GM19397 (cell line): ENCODE results near the gene ABHD5.
"Not testable (repeated sequence)": the region's sequence is repeated elsewhere in the genome, so short reads cannot be mapped to it uniquely, and the experiment has no call there.

Experiments
- ATAC-seq: cut with Tn5 transposase; IDR thresholded peaks from one replicate; pipeline ENCODE4 v1.9.1; 2021; ENCODE audit warnings: mild to moderate bottlenecking, moderate library complexity; ENCODE audit not compliant: unreplicated experiment

ABHD5 gene

DNA sequence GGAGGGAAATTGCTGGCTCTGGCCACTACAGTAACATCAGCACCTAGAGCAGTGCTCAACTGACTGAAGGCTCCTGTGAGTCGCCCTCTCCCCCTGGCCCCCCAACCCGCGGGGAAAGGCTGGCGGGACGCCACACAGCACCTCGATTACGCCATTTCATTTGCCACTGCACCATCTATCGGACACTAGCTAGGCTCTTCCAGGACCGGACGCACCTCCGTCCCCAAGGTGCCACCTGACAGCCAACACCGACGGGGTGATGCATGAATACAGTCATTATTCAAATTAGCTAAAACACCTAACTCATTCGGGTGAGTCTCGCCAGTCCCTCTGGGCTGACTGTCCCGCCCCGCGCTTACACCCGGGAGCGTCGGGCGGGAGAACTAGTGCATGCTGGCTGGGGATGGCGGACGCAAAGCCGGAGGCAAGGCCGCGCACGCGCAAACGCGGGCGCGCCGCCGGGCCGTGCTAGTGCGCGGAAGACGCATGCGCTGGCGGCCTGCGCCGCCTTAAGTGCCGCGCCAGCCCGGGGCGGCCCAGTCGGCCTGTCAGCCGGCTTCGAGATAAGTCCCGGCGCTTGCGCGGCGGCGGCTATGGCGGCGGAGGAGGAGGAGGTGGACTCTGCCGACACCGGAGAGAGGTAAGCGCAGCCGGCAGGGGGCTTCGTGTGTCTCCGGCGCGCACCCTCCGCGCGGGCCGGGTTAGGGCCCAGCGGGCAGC lies at the start of gene ABHD5:
Gene ABHD5 (plus strand): TSS at position 539 of the 720 bp plus-strand sequence. CDS start 55 bp downstream, at position 594.
- ATAC-seq, result peak; percentile 93

GRCh38 chr3:43641306-43642114 lies 49.2 kb upstream of the ABHD5 start:
- no peak for ATAC-seq

GRCh38 chr3:43644443-43644842 lies 46.3 kb upstream of the ABHD5 start:
- ATAC-seq, result no peak

DNA sequence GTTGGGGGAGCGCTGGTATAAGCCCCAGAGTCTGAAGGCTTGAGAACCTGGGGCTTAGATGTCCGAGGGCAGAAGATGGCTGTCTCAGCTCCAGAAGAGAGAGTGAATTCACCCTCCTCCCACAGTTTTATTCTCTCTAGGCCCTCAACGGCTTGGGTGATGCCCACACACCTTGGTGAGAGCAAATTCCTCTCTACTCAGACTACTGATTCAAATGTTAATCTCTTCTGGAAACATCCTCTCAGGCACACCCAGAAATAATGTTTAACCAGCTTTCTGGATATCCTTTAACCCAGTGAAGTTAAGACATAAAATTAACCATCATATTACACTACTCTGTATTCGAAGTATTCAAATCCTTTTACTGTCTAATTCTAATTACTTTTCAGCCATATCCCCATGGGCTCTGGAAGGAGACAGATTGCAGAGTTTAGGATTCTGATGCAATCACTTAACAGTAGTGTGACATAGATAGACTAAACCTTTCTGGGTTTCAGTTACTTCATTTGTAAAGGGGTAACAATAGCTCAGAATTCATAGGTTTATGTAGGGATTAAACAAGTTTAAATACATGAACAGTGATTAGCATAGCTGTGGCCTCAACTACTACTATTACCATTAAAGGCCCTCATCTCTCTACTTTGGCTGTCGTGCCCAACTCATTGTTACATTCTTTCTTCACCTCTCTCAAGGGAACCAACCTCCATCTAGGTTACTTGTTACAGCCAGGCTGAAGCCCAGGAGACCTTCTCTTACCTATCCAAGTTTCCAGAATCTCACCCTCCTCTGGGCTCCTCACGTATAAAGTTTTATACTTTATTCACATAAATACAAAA lies 43.2 kb upstream of the ABHD5 start:
- no peak for ATAC-seq

DNA sequence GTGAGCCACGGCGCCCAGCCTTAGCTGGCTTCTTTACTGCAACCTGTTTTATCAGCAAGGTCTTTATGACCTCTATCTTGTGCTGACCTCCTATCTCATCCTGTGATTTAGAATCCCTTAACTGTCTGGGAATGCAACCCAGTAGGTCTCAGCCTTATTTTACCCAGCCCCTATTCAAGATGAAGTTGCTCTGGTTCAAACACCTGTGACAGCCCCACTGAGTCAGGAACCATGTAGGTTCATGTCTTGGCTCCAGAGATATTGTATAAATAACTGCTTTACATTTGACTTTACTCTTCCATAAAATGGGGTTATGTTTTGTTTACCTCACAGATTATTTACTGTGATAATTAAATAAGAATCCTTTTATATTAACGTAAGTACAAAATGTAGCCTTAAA lies 41.8 kb upstream of the ABHD5 start:
- ATAC-seq, result no peak

- no peak for ATAC-seq
Observed at GRCh38 chr3:43649365-43649968, 41.3 kb upstream of the ABHD5 start.

DNA sequence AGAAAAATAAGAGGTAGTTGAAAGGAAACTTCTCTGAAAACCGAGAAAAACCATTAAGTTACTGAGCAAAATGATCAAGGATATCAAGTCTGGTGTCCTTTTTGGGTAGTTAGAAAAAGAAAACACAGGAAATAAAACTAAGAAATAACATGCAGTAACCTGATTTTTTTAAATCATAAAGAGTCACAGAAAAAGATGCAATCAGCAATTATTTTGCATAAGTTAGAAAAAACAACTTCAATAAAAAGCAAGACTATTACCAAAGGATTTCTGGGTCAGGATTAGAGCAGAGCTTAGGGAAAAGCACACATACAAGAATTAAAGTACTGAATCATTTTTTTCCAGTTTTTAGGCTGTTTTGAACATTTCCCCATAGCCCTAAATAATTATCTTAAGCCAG lies 40.4 kb upstream of the ABHD5 start:
- no peak for ATAC-seq

GRCh38 chr3:43656390-43656789 lies 34.3 kb upstream of the ABHD5 start:
- ATAC-seq, result not testable (repeated sequence)

DNA sequence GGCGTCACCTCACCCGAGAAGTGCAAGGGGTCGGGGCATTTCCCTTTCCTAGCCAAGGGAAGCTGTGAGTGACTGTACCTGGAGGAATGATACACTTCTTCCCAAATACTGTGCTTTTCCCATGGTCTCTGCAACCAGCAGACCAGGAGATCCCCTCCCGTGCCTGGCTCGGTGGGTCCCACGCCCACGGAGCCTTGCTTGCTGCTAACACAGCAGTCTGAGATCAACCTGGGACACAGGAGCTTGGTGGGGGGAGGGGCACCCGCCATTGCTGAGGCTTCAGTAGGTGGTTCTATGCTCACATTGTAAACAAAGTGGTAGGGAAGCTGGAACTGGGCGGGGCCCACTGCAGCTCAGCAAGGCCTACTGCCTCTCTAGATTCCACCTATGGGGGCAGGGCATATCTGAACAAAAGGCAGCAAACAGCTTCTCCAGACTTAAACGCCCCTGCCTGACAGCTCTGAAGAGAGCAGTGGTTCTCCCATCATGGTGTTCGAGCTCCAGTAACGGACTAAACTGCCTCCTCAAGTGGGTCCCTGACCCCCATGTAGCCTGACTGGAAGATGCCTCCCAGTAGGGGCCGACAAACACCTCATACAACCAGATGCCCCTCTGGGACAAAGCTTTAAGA lies 31.4 kb upstream of the ABHD5 start:
- no peak for ATAC-seq

- not testable (repeated sequence) for ATAC-seq
Observed at GRCh38 chr3:43661376-43661775, 29.4 kb upstream of the ABHD5 start.

DNA sequence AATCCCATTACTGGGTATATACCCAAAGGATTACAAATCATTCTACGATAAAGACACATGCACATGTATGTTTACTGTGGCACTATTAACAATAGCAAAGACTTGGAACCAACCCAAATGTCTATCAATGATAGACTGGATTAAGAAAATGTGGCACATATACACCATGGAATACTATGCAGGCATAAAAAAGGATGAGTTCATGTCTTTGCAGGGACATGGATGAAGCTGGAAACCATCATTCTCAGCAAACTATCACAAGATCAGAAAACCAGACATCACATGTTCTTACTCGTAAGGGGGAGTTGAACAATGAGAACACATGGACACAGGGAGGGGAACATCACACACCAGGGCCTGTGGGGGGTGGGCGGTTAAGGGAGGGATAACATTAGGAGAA lies 25.7 kb upstream of the ABHD5 start:
- not testable (repeated sequence) for ATAC-seq

DNA sequence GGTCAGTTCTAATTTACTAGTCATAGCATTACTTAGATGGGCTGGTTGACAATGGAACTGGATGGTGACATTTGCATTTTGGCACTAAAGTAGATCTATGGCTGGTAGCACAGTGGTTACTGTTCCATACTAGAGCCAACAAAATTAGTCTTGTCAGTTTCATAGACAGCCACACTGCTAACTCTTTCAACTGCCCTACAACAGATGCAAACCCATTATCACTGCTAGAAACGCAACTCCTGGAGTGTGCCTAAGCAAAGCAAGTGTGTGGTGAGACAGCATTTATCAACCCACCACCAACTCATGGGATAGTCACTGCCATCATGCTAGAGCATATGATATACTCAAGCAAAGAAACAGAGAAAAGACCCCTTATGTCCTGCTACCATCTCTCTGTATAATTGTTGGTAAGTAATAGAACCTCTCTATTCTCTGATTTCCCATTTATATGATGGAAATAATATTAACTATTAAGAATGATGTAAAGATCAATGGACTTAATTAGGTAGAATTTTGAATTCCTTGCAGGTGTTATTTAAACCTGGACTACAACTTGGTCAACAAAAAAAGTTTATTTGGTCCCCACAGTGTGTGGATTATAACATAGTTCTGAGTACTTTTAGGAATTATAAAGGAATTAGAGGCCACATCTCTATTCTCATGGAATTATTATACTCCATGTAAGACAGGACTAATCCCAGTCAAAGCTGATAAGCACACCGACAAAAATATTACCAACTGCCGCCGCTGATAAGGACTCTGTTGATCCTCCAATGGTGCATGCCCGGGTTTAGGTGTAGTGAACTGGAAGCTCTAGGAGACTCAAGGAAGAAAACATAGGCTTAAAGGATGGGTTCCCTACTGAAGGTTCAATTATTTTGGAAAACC lies 19.9 kb upstream of the ABHD5 start:
- ATAC-seq, result no peak

DNA sequence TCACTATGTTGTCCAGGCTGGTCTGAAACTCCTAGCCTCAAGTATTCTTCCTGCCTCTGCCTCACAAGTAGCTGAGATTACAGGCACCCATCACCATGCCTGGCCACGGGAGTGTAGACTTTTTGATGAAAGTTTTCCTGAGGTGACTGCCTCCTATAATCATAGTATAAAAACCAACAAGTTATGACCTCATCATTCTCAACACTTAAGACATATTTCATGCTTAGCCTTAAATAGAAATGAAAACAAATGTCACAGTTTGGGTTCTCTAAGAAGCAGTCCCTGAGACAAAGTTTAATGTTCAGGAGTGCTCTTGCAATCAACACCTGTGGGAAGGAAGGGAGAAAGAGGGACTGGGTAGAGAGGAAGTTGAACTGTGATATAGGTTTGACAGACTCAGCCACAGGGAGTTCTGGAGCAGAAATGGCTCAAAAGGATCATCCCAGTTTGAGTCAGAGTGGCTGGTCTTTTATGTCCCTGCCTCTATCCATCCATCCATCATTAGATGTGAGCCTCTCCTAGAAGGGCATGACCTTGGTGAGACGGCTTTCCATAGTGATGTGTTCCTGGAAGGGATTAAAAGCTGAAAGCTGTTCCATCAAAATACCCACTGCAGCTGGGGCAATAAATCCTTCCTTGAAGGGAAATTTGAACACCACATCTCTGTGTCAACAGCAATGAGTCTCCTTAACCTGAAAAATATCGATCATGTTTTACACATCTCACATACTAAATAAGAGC lies 16.2 kb upstream of the ABHD5 start:
- ATAC-seq, result no peak

- ATAC-seq, result no peak
Observed at GRCh38 chr3:43675593-43675992, 15.1 kb upstream of the ABHD5 start.

DNA sequence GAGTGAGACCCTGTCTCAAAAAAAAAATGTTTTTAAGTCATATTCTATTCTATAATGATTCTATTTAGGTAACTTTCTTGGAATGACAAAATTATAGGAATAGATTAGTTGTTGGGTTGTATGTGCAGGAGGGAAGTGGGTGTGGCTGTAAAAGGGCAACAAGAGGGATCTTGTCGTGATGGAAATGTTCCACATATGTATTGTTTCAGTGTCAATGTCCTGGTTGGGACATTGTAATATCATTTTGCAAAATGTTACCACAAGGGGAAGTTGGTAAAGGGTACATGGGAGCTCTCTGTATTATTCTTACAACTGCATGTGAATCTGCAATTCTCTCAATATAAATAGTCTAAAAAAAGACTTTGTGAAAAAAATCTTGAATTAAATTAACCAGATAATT lies 14.3 kb upstream of the ABHD5 start:
- no peak for ATAC-seq

- ATAC-seq, result not testable (repeated sequence)
Observed at GRCh38 chr3:43678375-43678774, 12.4 kb upstream of the ABHD5 start.

DNA sequence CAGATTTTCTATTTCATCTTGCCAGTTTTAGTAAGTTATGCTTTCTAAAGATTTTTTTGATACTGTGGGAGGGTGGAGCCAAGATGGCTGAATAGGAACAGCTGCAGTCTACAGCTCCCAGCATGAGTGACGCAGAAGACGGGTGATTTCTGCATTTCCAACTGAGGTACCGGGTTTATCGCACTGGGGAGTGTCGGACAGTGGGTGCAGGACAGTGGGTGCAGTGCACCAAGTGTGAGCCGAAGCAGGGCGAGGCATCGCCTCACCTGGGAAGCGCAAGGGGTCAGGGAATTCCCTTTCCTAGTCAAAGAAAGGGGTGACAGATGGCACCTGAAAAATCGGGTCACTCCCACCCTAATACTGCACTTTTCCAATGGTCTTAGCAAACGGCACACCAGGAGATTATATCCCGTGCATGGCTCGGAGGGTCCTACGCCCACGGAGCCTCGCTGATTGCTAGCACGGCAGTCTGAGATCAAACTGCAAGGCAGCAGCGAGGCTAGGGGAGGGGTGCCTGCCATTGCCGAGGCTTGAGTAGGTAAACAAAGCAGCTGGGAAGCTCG lies 11.8 kb upstream of the ABHD5 start:
- ATAC-seq, result not testable (repeated sequence)

- not testable (repeated sequence) for ATAC-seq
Observed at GRCh38 chr3:43680857-43681256, 9.9 kb upstream of the ABHD5 start.
